ENCODE measurements around the gene ZNF488.

Gene ZNF488

DNA sequence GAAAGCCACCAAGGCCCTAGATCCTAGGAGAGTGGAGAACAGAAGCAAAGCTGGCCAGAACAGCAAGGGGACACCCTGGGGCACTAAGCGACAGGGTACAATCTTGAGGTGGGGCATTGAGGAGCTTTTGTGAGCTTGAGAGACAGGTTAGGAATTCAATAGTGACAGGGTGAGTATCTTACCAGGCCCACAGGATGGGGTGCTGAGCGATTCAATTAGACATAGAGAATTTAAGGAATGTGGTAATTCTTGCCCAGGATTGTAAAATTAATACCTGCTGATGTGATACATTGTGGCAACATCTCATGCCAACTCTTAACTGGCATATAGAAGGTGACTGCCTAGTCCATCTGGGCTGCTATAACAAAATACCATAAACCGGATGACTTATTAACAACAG, 21.9 kb downstream of the ZNF488 start:
- Histone ChIP-seq H3K9me3 (no peaks in the 10 kb centered on the region), H3K4me1 (no peaks in the 10 kb centered on the region), H3K27me3 (ENCODE audit: low read depth) (no peaks in the 10 kb centered on the region), H3K4me3 (no peak overlapping the region), H3K36me3 (replicated peaks) (no peaks in the 10 kb centered on the region)
- DNase-seq (ENCODE audit: low spot score in 2 of 2): no peak
- in situ Hi-C loops (cut with MboI; ENCODE audit: low sequenced_read_pairs): no loop called here

DNA sequence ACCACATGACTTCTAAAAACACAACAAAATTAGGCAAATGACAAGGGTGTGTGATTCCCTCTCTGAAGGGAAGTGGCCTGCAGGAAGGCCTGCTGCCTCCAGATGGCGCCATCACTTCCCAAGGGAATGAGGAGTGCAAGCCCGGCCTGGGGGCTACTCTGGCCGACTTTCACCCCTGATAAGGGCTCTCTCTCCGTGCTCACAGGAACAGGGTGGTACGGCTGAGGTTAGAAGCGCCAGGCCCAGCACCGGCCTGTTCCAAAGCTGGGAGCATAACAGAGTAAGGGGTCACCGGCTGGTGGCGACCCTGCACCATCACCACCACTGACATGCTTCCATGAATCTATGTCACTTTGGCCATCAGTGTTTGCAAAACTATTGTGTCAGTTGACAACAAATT, 22.8 kb downstream of the ZNF488 start:
- Histone ChIP-seq H3K4me3 (no peak overlapping the region), H3K4me1 (no peaks in the 10 kb centered on the region), H3K36me3 (replicated peaks) (no peaks in the 10 kb centered on the region), H3K27me3 (ENCODE audit: low read depth) (no peaks in the 10 kb centered on the region), H3K9me3 (no peaks in the 10 kb centered on the region)
- in situ Hi-C loops (cut with MboI; ENCODE audit: low sequenced_read_pairs): no loop called here
- DNase-seq (ENCODE audit: low spot score in 2 of 2): peak in 1 of 2 experiments; percentile 73

DNA sequence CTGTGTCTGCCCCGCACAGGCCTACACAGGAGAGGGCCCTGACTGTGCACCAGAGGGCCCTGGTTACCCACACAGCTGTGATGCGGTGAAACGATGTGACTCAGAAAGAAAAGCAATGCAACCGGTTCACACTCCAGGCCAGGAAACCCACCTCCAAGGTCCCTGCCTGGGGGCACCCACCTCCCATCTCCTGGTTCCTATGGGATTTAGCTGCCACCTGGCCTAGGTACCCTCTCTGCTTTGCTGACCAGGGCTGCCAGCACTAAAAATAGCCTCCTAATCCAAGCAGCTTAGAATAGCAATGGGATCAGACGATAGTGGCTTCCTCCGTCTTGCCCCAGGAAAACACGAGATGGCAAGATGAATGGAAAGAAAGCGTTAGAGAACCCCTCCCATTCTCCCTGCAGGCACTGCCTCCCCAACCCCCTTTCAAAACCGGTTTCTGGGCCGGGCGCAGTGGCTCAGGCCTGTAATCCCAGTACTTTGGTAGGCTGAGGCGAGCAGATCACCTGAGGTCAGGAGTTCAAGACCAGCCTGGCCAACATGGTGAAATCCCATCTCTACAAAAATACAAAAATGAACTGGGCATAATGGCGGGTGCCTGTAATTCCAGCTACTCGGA, 23.6 kb downstream of the ZNF488 start:
- in situ Hi-C loops (cut with MboI; ENCODE audit: low sequenced_read_pairs): no loop called here
- Histone ChIP-seq H3K36me3 (replicated peaks) (no peaks in the 10 kb centered on the region), H3K4me1 (no peaks in the 10 kb centered on the region)

DNA sequence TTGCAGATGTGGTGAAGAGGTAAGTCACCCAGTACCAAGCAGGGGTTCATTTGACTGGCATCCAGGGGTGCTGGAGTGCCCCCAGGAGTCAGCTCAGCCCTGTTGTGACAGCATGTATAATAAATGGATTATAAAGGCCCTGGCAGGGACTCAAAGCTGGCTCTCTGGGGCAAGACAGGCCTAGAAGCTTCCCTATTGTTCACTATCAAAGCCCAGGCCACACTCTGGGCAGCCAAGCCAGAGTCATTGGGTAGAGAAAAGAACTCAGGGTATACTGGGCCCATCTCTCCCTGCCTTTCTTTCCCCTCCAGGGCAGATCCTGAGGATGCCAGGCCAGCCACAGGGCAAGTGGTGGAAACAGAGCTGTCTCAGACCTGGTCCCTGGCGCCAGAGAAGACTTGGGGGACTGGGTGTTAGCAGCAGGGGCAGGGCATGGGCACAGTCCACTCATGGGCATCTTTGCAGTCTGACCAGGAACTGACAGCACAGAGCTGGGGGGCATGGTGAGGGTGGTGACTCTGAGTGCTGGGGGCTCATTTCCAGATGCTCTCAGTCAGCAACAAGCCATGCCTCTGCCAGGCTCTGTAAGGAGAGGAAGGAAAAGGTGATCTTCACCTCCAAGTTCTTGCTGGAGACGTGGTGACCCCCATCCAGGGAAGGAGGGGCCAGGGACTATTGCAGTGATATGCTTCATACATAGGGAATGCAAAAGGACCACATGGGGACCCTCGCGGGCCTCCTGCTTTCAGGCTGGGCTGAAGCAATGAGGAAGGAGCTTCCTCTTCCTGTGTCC, 24.3 kb downstream of the ZNF488 start:
- H3K36me3 ChIP-seq (replicated peaks): no peaks in the 10 kb centered on the region
- DNase-seq (ENCODE audit: low spot score in 2 of 2): no peak
- H3K9me3 ChIP-seq: no peaks in the 10 kb centered on the region
- H3K4me1 ChIP-seq: no peaks in the 10 kb centered on the region
- in situ Hi-C loops (cut with MboI; ENCODE audit: low sequenced_read_pairs): no loop called here
- H3K27me3 ChIP-seq (ENCODE audit: low read depth): no peaks in the 10 kb centered on the region
- H3K4me3 ChIP-seq: no peak overlapping the region

More for the DNA sequence above, 23.6 kb downstream of the ZNF488 start:
- H3K4me3 ChIP-seq: no peak overlapping the region
- H3K27me3 ChIP-seq (ENCODE audit: low read depth): no peaks in the 10 kb centered on the region
- H3K9me3 ChIP-seq: no peaks in the 10 kb centered on the region
- no peak for DNase-seq (ENCODE audit: low spot score in 2 of 2)

DNA sequence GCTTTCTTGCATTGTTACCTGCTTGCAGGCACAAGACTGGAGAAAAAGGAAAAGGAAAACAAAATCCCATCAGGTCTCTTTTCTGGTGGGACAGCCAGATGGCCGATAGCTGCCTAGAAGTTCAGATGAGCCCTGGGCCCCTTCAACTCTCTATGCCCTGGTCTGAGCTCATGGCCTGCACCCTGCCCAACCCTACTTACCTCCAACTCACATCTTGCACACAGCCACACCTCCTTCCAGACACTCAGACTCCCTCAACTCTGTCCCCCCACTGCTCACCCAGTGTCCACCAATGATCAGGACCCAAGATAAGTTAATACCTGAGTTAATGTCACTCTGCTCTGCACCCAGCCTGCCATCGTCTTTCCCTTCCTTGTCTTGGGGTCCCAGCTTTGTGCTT, 25.0 kb downstream of the ZNF488 start:
- H3K4me3 ChIP-seq: no peak overlapping the region
- H3K4me1 ChIP-seq: no peaks in the 10 kb centered on the region
- H3K9me3 ChIP-seq: no peaks in the 10 kb centered on the region
- no peaks in the 10 kb centered on the region for H3K27me3 ChIP-seq (ENCODE audit: low read depth)
- H3K36me3 ChIP-seq (replicated peaks): no peaks in the 10 kb centered on the region
- no peak for DNase-seq (ENCODE audit: low spot score in 2 of 2)
- in situ Hi-C loops (cut with MboI; ENCODE audit: low sequenced_read_pairs): no loop called here

DNA sequence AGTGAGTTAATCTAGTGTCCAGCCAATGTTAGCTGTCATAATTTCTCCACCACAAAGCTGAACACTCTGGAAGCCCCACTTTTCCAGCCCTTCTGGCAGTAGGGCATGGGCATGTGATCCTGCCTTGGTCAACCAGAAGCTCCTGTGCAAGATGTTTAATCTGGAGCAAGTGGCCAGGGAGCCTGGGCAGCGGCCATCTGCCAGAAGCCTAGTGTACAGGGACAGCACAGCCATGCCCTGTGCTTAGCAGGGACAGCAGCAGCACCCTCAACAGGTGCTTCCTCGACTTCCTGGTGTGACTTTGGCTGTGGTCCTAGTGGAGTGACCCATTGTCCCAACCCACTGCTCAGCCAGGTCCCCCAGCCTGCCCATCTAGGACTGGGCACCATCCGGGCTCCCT, 25.6 kb downstream of the ZNF488 start:
- Histone ChIP-seq H3K4me3 (no peak overlapping the region), H3K27me3 (ENCODE audit: low read depth) (no peaks in the 10 kb centered on the region), H3K36me3 (replicated peaks) (no peaks in the 10 kb centered on the region), H3K9me3 (no peaks in the 10 kb centered on the region), H3K4me1 (no peaks in the 10 kb centered on the region)
- no peak for DNase-seq (ENCODE audit: low spot score in 2 of 2)
- in situ Hi-C loops (cut with MboI; ENCODE audit: low sequenced_read_pairs): no loop called here

DNA sequence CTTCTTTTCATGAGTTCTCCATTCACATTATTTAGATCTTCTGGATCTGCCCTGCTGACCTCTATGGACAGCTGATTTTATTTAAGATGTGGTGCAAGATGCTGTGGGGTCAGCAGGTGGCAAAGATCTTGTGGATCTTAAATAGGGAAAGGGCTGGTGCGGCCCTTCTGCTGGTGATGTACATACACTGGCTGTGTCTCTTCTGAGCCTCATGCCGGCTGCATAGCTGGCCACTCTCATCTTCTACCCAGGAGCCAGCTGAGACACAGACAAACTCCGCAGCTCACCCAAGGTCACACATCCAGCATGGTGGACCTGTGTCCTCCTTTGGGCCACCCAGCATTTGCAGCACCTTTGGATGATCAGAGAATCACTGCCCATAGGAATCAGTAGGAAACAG, 26.2 kb downstream of the ZNF488 start:
- Histone ChIP-seq H3K36me3 (replicated peaks) (no peaks in the 10 kb centered on the region), H3K27me3 (ENCODE audit: low read depth) (no peaks in the 10 kb centered on the region), H3K4me3 (no peak overlapping the region), H3K4me1 (no peaks in the 10 kb centered on the region), H3K9me3 (no peaks in the 10 kb centered on the region)
- DNase-seq (ENCODE audit: low spot score in 2 of 2): no peak
- in situ Hi-C loops (cut with MboI; ENCODE audit: low sequenced_read_pairs): no loop called here

DNA sequence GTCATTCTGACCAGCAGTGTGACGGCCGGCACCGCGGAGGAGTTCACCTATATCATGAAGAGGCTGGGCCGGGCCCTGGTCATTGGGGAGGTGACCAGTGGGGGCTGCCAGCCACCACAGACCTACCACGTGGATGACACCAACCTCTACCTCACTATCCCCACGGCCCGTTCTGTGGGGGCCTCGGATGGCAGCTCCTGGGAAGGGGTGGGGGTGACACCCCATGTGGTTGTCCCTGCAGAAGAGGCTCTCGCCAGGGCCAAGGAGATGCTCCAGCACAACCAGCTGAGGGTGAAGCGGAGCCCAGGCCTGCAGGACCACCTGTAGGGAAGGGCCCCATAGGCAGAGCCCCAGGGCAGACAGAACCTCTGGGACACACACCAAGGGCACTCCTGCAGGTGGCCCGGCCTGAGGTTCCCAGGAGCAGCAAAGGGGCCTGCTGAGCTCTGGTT, 26.9 kb downstream of the ZNF488 start:
- no peak for DNase-seq (ENCODE audit: low spot score in 2 of 2)
- no peak overlapping the region for H3K4me3 ChIP-seq
- no peaks in the 10 kb centered on the region for H3K27me3 ChIP-seq (ENCODE audit: low read depth)
- in situ Hi-C loops (cut with MboI; ENCODE audit: low sequenced_read_pairs): no loop called here
- no peaks in the 10 kb centered on the region for H3K4me1 ChIP-seq
- H3K9me3 ChIP-seq: no peaks in the 10 kb centered on the region
- no peaks in the 10 kb centered on the region for H3K36me3 ChIP-seq (replicated peaks)

DNA sequence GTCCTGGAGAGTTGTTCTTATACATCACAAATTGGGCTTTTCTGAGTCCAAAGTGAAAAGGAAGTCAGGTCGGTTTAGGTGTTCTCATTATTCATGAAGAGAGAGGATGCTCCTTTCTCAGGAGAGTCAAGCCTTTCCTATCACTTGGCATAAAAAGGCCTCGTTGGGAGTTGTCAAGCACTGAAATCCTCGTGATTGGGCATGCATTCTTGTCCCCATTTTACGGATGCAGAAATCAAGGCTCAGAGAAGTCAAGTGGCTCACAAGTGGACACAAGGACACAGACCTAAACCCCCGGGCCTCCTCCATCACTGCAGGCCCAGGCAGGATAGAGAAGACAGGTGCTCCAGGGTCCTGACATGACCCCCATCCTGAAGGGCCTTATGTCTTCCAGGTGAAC, 27.4 kb downstream of the ZNF488 start:
- in situ Hi-C loops (cut with MboI; ENCODE audit: low sequenced_read_pairs): no loop called here
- Histone ChIP-seq H3K36me3 (replicated peaks) (no peaks in the 10 kb centered on the region), H3K9me3 (no peaks in the 10 kb centered on the region), H3K4me1 (no peaks in the 10 kb centered on the region), H3K4me3 (no peak overlapping the region), H3K27me3 (ENCODE audit: low read depth) (no peaks in the 10 kb centered on the region)
- DNase-seq (ENCODE audit: low spot score in 2 of 2): no peak

DNA sequence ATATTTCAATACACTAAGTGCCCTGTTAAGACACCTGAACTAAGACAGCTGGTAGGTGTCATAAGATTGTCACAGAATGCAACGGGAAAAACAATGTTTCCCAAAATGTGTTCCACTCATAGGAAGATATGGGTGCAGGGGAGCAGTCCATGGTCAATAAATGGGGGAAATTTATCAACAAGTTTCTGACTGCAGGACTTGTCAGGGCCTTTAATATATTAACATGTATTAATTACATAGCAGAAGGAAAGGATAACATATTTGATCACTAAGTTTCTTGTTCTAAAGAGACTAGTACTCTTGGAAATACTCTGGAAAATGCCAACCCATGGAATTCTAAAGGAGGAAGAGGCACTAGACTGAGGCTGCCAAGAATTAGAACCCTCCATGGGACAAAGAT, 29.2 kb downstream of the ZNF488 start:
- no peak for DNase-seq (ENCODE audit: low spot score in 2 of 2)
- Histone ChIP-seq H3K4me3 (no peak overlapping the region), H3K36me3 (replicated peaks) (no peaks in the 10 kb centered on the region), H3K27me3 (ENCODE audit: low read depth) (no peaks in the 10 kb centered on the region), H3K9me3 (no peaks in the 10 kb centered on the region), H3K4me1 (no peaks in the 10 kb centered on the region)
- in situ Hi-C loops (cut with MboI; ENCODE audit: low sequenced_read_pairs): no loop called here

DNA sequence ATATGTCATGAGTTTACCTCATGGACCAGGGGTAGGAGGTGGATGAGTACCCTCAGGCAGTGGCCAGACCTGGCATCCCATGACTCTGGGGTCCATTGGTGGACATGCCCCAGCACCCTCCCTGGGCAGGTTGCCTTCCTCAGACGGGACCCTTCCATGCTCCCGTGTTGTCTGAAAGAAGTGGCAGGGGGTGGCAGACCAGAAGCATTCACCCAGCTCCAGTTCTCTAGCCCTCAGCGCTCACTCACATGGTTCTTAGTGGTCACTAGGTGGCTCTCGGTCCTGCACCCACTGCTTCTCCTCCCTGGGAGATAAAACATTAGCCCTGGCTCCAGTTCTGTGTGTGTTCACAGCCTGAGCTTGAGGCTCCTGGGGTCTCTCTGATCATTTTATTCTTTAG, 29.9 kb downstream of the ZNF488 start:
- no peak overlapping the region for H3K4me3 ChIP-seq
- H3K36me3 ChIP-seq (replicated peaks): no peaks in the 10 kb centered on the region
- H3K9me3 ChIP-seq: no peaks in the 10 kb centered on the region
- no peak for DNase-seq (ENCODE audit: low spot score in 2 of 2)
- in situ Hi-C loops (cut with MboI; ENCODE audit: low sequenced_read_pairs): no loop called here
- no peaks in the 10 kb centered on the region for H3K27me3 ChIP-seq (ENCODE audit: low read depth)
- H3K4me1 ChIP-seq: no peaks in the 10 kb centered on the region

DNA sequence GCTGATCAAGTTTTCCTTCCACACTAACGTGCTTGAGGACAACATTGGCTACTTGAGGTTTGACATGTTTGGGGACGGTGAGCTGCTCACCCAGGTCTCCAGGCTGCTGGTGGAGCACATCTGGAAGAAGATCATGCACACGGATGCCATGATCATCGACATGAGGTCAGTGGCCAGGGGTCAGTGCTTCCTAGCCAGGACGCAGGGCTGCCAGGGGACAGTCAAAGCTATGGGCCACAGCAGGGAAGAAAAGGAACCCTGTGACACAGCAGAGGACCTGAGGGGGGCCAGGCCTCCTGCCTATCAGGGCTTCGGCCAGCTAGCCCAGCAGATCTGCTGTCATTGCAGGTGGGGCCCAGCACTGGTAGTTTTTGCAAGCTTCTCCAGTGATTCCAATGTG, 30.7 kb downstream of the ZNF488 start:
- Histone ChIP-seq H3K4me1 (no peaks in the 10 kb centered on the region), H3K27me3 (ENCODE audit: low read depth) (no peaks in the 10 kb centered on the region), H3K9me3 (no peaks in the 10 kb centered on the region), H3K4me3 (no peak overlapping the region), H3K36me3 (replicated peaks) (no peaks in the 10 kb centered on the region)
- DNase-seq (ENCODE audit: low spot score in 2 of 2): no peak
- in situ Hi-C loops (cut with MboI; ENCODE audit: low sequenced_read_pairs): no loop called here

DNA sequence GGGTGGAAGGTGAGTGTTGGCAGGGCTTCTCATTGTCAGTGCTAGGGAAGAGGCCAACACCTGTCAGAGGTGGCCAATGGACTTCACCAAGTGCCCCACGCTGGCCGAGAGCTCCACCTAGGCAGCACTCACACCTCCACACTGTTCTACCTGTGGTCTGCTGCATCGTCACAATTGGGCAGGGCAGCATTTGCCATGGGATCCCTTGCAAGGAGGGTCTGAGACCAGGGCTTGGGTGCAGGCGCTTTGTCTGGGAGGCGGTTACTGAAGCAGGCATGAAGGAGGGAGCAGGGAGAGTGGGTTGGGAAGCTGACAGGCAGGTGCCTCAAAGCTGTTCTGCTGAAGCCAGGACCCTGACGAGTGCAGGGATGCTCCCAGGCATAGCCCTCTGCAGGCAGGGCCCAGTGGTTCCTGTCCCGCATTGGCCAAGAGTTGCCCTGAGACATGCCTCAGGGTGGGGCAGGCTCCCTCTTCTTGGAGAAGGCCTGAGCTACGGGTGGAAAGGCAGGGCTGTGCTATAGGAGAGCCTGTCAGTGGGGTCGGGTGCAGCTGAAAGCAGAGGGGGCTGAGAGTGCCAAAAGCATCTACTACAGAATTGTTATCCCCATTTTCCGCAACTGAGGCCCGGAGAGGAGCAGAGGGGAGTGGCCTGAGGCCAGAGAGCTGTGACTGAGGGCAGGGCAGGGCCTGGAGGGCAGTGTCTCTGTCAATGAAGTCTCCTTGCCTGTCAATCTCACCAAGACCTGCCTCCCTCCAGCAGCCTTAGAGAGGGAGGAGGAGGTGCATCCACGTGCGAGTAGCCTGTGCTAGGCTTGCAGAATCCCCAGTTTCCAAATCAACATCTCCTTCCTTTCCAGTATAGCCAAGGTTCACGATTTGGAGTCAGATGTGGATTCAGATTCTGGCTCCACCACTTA, 31.9 kb downstream of the ZNF488 start:
- H3K4me1 ChIP-seq: no peaks in the 10 kb centered on the region
- DNase-seq (ENCODE audit: low spot score in 2 of 2): no peak
- H3K4me3 ChIP-seq: no peak overlapping the region
- no peaks in the 10 kb centered on the region for H3K36me3 ChIP-seq (replicated peaks)
- no peaks in the 10 kb centered on the region for H3K9me3 ChIP-seq
- no peaks in the 10 kb centered on the region for H3K27me3 ChIP-seq (ENCODE audit: low read depth)
- in situ Hi-C loops (cut with MboI; ENCODE audit: low sequenced_read_pairs): no loop called here
